PC-9 (cell line): Measurements from ENCODE around the gene AMBRA1. TPM values are rescaled to one million over a fixed set of nuclear protein-coding genes. Genes with fewer than 3 reads are reported as not detected.
"Not testable (repeated sequence)": the region's sequence is repeated elsewhere in the genome, so short reads cannot be mapped to it uniquely, and the experiment has no call there.

ENCODE experiments used
- BruUV-seq: library from RNA; stranded (reverse); fragments of 400-500 nt; replicated peaks from 2 replicates; lab custom pipeline; 2021; lab: Mats Ljungman, UMichigan
- CTCF ChIA-PET: fragments of 300-600 bp; sonication (Branson Sonifier 250); formaldehyde crosslinking; loops from one replicate; lab custom pipeline; 2022; ENCODE audit warnings: antibody characterized with exemption; lab: Charles Lee
- POLR2A ChIA-PET: fragments of 300-600 bp; sonication (Branson Sonifier 250); formaldehyde crosslinking; loops from one replicate; lab custom pipeline; 2022; ENCODE audit warnings: antibody characterized with exemption; ENCODE audit not compliant: unreplicated experiment; lab: Charles Lee
- DNase-seq, 2 experiments: peaks; one replicate each; pipeline versions ENCODE4 v3.0.0 to v3.0.0-alpha.2; 2015 to 2022; ENCODE audit warnings: mixed read lengths in 1 of 2
- H2AFZ ChIP-seq: fragments of 200-600 bp; sonication (generic); 2 replicates; pipeline ENCODE4 v1.8.1; 2017; ENCODE audit warnings: antibody characterized with exemption
- H3F3A ChIP-seq: fragments of 200-600 bp; sonication (generic); 2 replicates; pipeline ENCODE4 v1.8.1; 2017; ENCODE audit warnings: antibody characterized with exemption, mild to moderate bottlenecking, low read depth; ENCODE audit not compliant: insufficient read depth
- H3K27ac ChIP-seq: fragments of 200-600 bp; sonication (generic); 2 replicates; pipeline ENCODE4 v1.6.1; 2016; ENCODE audit warnings: mixed run types
- H3K27me3 ChIP-seq: fragments of 200-600 bp; sonication (generic); 2 replicates; pipeline ENCODE4 v1.6.1; 2016; ENCODE audit warnings: low read depth, mixed run types; ENCODE audit not compliant: insufficient read depth
- H3K36me3 ChIP-seq: fragments of 200-600 bp; sonication (generic); 2 replicates; pipeline ENCODE4 v1.6.1; 2016; ENCODE audit warnings: low read depth, mixed run types
- H3K4me1 ChIP-seq: fragments of 200-600 bp; sonication (generic); replicated peaks from 2 replicates; pipeline ENCODE4 v1.6.1; 2016; ENCODE audit warnings: mixed run types; ENCODE audit not compliant: insufficient read depth
- H3K4me2 ChIP-seq: fragments of 200-600 bp; sonication (generic); 2 replicates; pipeline ENCODE4 v1.6.1; 2017; ENCODE audit warnings: mixed run types
- H3K4me3 ChIP-seq: fragments of 200-600 bp; sonication (generic); 2 replicates; pipeline ENCODE4 v1.6.1; 2016; ENCODE audit warnings: mixed run types
- H3K79me2 ChIP-seq: fragments of 200-600 bp; sonication (generic); 2 replicates; pipeline ENCODE4 v1.6.1; 2017; ENCODE audit warnings: low read depth, mixed run types
- H3K9me2 ChIP-seq: fragments of 200-600 bp; sonication (generic); 2 replicates; pipeline ENCODE4 v1.8.1; 2017; ENCODE audit warnings: mild to moderate bottlenecking; ENCODE audit not compliant: insufficient read depth
- H3K9me3 ChIP-seq: fragments of 200-600 bp; sonication (generic); 2 replicates; pipeline ENCODE4 v1.8.1; 2016; ENCODE audit warnings: low read depth; ENCODE audit not compliant: insufficient read depth
- H4K20me1 ChIP-seq: fragments of 200-600 bp; sonication (generic); 2 replicates; pipeline ENCODE4 v1.8.1; 2017; ENCODE audit not compliant: insufficient read depth
- EZH2 ChIP-seq: fragments of 200-600 bp; sonication (generic); IDR thresholded peaks from 2 replicates; pipeline ENCODE4 v1.8.0; 2017; ENCODE audit warnings: antibody characterized with exemption, low read depth
- intact Hi-C: fragments of 100-400 bp; cut with micrococcal nuclease; formaldehyde crosslinking; loops from one replicate; pipeline ENCODE4 v1.10.0; 2022; ENCODE audit not compliant: unreplicated experiment
- total RNA-seq: library from RNA; stranded (reverse); gene quantifications from 2 replicates; pipeline ENCODE4 v1.2.3, GENCODE V29; 2021
- TF ChIP-seq, protein P1 (sequence below): fragments of 200-600 bp; sonication (generic); conservative IDR thresholded peaks from 2 replicates; pipeline ENCODE4 v1.6.1; 2017; ENCODE audit warnings: mixed run types, antibody characterized with exemption, mild to moderate bottlenecking, moderate library complexity

The AMBRA1 gene
- total RNA-seq, 1 experiment from 2014 or later = 41.4 TPM

DNA sequence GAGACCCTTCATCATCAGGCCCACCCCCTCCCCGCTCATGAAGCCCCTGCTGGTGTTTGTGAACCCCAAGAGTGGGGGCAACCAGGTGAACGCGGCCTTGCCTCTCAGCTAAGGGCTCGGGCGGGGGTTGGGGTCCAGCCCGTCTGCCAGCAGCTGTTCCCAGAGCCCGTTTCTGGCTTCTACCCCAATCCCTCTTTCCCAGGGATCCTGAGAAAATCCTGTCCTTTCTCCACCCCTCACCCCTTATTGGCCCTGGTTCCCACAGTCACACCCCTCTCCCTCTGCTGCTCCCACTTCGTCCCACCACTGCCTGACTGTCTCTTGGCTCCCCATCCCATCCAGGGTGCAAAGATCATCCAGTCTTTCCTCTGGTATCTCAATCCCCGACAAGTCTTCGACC is 221.7 kb downstream of the AMBRA1 start:
- no TSS peak for BruUV-seq
- CTCF ChIA-PET = no interaction called here
- Histone ChIP-seq H4K20me1 (no peaks in the 10 kb centered on the region), H2AFZ (no peak overlapping the region), H3K79me2 (no peaks in the 10 kb centered on the region), H3F3A (peaks cover 14% of the 10 kb centered on the region; the same call in 1 of the 2 replicates), H3K27ac (no peak overlapping the region), H3K36me3 (peaks cover 8% of the 10 kb centered on the region; the same call in 1 of the 2 replicates), H3K4me2 (no peak overlapping the region), H3K4me3 (no peak overlapping the region), H3K27me3 (no peaks in the 10 kb centered on the region), H3K9me3 (no peaks in the 10 kb centered on the region), H3K4me1 (no peaks in the 10 kb centered on the region), H3K9me2 (no peaks in the 10 kb centered on the region)
- intact Hi-C loops = no loop called here
- POLR2A ChIA-PET = no interaction called here
- DNase-seq = no peak
- TF ChIP-seq EZH2 = no peak
- TF ChIP-seq, protein P1, sequence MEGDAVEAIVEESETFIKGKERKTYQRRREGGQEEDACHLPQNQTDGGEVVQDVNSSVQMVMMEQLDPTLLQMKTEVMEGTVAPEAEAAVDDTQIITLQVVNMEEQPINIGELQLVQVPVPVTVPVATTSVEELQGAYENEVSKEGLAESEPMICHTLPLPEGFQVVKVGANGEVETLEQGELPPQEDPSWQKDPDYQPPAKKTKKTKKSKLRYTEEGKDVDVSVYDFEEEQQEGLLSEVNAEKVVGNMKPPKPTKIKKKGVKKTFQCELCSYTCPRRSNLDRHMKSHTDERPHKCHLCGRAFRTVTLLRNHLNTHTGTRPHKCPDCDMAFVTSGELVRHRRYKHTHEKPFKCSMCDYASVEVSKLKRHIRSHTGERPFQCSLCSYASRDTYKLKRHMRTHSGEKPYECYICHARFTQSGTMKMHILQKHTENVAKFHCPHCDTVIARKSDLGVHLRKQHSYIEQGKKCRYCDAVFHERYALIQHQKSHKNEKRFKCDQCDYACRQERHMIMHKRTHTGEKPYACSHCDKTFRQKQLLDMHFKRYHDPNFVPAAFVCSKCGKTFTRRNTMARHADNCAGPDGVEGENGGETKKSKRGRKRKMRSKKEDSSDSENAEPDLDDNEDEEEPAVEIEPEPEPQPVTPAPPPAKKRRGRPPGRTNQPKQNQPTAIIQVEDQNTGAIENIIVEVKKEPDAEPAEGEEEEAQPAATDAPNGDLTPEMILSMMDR = no peak

DNA sequence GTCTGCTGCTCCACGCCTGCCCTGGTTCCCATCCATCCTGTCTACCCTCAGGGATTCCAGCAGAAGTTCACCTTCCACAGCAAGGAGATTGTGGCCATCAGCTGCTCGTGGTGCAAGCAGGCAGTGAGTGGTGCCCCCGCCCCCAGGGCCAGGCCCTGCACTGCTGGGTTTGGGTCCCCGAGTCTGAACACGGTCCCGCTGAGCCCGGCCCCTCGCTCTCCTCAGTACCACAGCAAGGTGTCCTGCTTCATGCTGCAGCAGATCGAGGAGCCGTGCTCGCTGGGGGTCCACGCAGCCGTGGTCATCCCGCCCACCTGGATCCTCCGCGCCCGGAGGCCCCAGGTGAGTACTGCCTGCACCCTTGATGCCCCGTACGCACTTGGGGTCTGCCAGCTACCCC is 222.6 kb downstream of the AMBRA1 start:
- H3K9me2 ChIP-seq, H4K20me1 ChIP-seq, H3K36me3 ChIP-seq, H3K4me2 ChIP-seq, H3K9me3 ChIP-seq, H3K4me3 ChIP-seq, DNase-seq, BruUV-seq, H3K27ac ChIP-seq, H3K27me3 ChIP-seq, H2AFZ ChIP-seq, intact Hi-C loops, H3K4me1 ChIP-seq, POLR2A ChIA-PET, H3K79me2 ChIP-seq, CTCF ChIA-PET: not testable (repeated sequence)
- peaks cover 14% of the 10 kb centered on the region; the same call in 1 of the 2 replicates for H3F3A ChIP-seq

DNA sequence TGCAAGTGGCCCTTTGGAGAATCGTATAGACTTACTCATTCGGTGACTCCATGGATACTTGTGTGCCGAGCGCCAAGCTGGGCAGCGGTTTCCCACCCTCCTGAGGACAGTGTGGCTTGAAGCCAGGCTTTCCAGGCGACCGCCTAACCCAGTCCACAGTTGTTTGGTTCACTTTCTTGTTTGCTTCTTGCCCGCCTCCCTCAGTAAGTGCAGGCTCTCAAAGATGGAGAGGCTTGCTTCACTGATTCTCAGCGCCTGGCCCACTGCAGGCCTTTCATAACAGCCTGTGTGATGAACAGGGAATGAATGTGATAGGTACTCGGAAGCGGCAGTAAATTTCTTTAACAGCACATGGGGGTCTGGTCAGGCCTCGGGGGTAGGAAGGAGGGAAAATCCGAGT is 223.6 kb downstream of the AMBRA1 start:
- Histone ChIP-seq H3K4me3 (no peak overlapping the region), H3K9me2 (no peaks in the 10 kb centered on the region), H3K27ac (no peak overlapping the region), H3K4me2 (no peak overlapping the region), H3F3A (peaks cover 14% of the 10 kb centered on the region; the same call in 1 of the 2 replicates), H3K79me2 (no peaks in the 10 kb centered on the region), H3K36me3 (peaks cover 8% of the 10 kb centered on the region; the same call in 1 of the 2 replicates), H3K27me3 (no peaks in the 10 kb centered on the region), H2AFZ (no peak overlapping the region), H3K9me3 (no peaks in the 10 kb centered on the region), H4K20me1 (no peaks in the 10 kb centered on the region), H3K4me1 (no peaks in the 10 kb centered on the region)
- ChIA-PET CTCF (no interaction called here), POLR2A (no interaction called here)
- DNase-seq = no peak
- BruUV-seq = no TSS peak
- TF ChIP-seq, protein P1 = no peak
- TF ChIP-seq EZH2 = no peak
- intact Hi-C loops = no loop called here
